NK-92 (cell line): ENCODE measurements around the gene L2HGDH.
"Not testable (repeated sequence)": the region's sequence is repeated elsewhere in the genome, so short reads cannot be mapped to it uniquely, and the experiment has no call there.

Source experiments
- DNase-seq: peaks from one replicate; lab custom pipeline; 2025; ENCODE audit not compliant: unreplicated experiment; lab: John Stamatoyannopoulos, UW

Gene L2HGDH

GRCh38 chr14:50311972-50312733 lies at the start of gene L2HGDH, which contains the start of gene DMAC2L:
TSS of gene L2HGDH (minus strand) at chr14:50312229. CDS start at chr14:50312150, 79 bp downstream.
TSS of gene DMAC2L (plus strand) at chr14:50312324. CDS start at chr14:50321488, 9,164 bp downstream.
- DNase-seq = no peak

DNA sequence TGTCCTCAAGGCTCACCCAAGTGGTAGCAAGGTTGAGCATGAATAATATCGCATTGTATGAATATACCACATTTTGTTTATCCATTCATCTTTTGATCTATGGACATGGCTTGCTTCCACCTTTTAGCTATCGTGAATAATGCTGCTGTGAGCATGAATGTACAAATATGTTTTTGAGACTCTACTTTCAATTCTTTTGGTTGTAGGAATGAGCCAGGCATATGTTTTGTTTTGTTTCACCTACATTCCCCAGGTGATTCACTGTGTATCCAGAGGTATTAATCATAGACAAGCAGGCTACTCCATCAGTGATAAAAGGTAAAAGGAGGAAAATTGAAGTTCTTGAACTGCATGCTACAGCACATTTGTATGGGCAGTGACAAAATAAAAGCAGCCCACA lies 48.8 kb upstream of the L2HGDH start:
- no peak for DNase-seq

DNA sequence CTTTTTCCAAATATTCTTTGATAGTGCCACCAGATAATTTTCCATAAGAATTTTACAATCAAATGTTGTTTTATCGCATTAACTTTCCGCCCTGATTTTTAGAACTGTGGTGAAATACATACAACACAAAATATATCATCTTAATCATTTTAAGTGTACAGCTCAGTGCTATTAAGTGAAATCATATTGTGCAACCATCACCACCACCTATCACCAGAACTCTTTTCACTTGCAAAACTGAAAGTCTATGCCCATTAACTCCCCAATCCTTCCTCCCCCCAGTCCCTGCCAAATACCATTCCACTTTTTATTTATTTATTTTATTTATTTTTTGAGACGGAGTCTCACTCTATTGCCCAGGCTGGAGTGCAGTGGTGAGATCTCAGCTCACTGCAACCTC lies 48.1 kb upstream of the L2HGDH start:
- no peak for DNase-seq

DNA sequence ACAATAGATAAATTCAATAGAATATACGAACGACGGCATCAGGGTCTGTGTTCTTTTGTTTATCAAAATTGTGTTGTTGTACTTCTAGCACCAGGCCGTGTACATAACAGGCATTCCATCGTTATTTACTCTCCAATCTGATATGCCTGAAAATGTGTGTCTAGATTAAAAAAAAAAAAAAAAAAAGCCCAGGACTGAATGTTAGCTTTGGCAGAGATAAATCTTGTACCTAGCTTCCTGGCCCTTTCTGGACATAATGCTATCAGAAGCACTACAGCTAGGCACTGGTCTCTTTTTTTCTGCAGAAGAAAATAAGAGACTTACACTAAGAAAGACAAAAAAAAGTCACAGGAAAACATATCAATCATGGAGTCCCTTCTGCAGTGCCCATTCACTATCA lies 47.6 kb upstream of the L2HGDH start:
- DNase-seq = no peak

- no peak for DNase-seq
Measured at GRCh38 chr14:50357753-50358395, 45.8 kb upstream of the L2HGDH start.

- no peak for DNase-seq
Measured at GRCh38 chr14:50357124-50357523, 45.1 kb upstream of the L2HGDH start.

- not testable (repeated sequence) for DNase-seq
Measured at GRCh38 chr14:50356283-50356682, 44.3 kb upstream of the L2HGDH start.

GRCh38 chr14:50355692-50356091 lies 43.7 kb upstream of the L2HGDH start:
- DNase-seq = no peak

DNA sequence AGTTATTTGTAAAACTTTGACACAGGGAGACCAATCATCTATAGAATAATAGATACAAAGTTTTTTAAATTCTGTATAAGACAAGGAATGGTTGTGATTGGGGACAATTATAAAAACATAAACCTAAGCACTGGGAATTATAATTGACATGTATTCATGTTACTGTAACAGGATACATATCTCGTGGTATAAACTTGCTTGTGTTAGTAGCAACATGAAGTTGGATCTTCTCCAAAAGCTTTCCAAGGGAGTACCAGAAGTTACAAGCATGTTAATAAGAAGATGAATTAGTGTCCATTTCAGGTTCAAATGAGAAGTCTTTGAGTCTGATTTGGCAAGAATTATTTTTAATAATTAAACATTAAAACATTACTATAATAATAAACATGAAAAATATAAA lies 42.5 kb upstream of the L2HGDH start:
- no peak for DNase-seq

- no peak for DNase-seq
Measured at GRCh38 chr14:50353126-50353525, 41.1 kb upstream of the L2HGDH start.

DNA sequence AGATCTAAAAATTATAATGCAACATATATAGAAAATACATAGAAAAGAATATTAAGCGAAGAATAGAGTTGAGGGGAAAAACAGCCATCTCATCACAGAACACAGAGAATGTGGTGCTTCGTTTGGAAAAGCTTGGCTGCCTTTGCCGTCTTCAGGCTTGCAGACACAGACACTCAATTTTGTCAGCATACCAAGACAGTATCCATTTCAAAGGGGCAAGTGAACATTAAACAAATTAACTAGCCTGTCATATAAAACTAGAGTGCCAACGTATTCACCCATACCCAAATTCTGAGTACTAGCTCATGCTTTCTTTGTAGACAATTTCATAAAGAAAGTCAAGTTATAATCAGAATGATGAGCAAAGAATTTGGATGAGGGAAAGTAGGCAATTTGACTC lies 40.6 kb upstream of the L2HGDH start:
- no peak for DNase-seq

DNA sequence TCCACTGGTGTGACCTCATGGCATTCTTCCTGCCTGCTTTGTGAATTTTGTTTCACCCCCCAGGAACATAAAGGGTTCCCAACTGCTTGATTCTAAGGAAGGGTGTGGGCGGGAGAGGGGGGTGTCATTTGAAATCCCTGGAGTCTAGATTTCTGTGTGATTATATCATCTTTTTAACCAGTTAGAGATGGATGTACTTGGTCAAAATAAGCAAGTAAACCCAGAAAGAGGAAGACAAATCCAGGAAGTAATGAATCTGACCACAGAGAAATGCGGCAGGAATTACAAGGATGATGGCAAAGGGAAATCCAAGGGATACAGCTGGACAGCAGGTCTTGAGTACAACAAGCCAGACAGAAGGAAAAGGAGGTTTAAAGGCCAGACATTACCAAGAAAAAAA lies 38.9 kb upstream of the L2HGDH start:
- DNase-seq = no peak

DNA sequence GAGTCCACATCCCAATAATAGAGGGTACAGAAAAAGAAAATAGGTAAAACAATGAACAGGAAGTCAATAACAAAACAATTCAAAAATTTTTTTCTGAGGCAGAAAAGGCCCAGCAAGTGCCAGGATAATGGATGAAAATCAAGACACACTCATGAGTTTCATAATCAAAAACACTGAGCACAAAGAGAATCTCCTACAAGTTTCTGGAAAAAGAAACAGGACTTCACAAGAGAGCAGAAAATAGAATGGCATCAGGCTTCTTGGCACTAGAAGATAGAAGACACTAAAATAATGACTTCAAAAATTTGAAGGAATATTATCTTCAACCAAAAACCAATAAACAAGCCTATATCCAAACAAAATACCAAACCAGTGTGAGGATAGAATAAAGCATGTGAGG lies 36.9 kb upstream of the L2HGDH start:
- no peak for DNase-seq

- DNase-seq = no peak
Measured at GRCh38 chr14:50347521-50347920, 35.5 kb upstream of the L2HGDH start.

DNA sequence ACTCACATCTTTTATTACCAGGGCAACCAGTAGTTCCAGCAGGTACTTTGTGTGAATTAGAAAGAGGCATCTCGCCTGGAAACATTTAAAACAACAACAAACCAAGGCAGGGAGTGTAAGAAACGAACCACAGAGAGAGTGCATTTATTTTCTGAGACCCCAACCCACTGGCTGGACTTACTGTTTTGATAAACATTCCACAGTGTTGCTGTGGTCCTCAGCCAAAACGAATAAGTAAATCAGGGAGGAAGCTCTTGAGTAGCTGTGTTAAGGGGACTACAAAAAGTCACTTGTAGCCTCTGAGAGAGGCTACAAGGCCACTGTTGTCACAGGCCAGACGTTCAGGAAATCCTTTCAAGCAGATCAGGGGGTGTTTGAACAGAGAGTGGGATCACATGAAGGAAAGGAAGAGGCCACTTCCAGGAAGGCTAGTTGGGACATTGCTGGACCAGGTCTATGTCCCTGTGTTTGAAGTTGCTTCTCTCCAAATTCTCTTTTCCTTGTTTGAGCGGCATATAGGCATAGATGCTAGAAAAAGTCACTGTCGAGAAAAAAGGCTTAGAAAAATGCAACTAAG lies 33.9 kb upstream of the L2HGDH start:
- DNase-seq = no peak

DNA sequence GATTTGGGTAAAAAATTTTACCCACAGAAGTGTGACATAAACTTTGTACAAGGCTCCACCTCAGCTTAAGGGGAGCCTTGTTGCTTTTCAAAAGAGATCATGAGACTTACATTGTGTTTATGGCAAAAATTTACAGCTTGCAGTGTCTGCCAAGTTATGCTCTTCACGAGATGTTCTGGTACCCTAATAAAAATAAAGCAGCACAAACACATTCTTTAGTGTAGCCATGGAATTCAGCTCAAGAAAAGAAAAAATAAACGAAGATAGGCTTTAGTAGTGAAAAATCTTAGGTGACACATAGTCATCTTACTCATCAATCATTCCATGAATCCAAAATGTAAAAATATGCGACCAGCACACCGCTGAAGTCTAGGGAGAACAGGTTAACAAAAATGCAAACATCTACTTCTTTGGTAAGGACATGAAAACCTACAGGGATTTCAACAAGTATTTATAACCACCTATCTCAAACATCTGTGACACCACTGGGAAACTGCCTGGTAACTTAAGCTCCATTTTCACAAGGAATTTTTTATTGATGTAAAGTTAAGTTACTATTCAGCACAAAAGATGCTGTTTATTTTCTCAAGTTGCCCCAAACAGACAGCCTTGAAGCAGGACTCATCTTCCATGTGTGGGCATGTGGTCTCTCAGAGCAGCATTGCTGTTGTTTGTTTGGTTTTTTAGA lies 33.0 kb upstream of the L2HGDH start:
- no peak for DNase-seq

DNA sequence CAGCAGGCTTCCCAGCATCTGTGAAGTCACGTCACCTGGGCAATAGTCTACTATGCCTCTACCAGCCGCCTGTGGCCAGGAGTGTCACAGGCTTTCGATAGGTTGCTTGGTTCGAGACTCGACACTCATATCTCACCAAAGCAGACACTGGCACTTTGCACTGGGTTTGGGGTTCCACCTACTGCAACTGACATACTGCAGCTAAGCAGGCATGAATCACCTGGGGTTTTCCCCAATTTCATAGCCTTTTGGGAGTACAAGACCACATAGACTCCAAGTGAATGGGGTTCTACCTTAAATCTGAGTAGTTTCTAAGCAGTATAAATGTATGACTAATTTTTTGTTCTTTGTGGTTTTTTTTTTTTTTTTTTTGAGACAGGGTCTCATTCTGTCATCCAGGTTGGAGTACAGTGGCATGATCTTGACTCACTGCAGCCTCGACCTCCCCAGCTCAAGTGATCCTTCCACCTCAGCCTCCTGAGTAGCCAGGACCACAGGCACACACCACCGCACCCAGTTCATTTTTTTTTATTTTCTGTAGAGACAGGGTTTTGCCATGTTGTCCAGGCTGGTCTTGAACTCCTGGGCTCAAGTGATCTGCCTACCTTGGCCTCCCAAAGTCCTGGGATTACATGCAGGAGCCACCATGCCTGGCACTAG lies 32.2 kb upstream of the L2HGDH start:
- DNase-seq = no peak

DNA sequence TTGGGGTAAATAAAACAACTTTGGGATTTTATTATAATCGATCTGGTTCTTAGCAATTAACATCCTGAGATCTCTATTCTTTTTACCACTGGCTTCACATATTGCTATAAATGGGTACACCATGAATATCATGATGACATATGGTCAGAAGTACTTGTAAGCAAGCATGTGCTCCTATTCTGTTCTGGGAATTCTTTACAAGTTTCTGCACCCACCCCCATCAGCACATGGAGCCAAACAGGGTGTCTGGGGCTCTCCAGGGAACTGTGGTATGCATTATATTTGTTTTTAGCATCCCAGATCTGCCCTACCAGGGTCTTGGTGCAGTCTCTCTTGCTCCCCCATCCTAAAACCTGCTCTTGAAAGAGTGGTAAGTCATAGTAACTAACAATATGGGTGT lies 31.4 kb upstream of the L2HGDH start:
- no peak for DNase-seq

DNA sequence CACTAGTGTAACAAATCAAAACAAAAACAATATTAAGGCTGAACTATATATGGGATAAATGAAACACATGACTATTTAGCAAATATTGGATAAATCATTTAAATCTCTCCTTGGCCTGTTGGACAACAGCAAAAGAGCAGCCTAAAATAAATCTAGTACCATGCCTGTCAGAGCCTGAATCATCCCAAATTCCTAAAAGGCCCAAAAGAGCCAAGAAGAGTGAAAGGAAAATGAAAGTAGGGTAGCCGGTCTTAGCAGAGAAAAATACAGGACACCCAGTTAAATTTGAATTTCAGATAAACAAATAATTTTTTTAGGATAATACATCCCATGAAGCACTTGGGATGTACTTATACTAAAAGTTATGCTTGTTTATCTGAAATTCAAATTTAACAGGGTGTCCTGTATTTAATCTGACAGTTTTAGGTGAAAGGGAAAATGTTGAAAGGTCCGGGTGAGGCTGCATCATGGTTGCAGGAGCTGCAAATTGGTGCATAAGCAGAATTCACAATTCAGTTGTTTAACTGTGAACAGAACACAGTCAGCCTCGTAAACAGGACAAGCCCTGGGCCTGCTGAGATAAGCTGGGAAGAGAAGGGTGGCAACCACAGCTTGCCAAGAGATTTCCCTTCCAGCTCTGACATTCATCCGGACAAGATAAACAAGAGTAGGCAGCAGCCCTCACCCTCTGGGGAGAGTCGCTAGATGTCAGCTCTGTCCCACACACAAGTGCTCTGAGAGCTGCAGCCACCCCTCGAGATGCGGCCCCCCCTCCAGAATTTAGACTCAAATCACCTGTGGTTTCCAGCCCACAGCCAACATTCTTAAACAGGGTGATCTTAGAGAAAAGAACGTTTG lies 30.4 kb upstream of the L2HGDH start:
- DNase-seq = no peak

DNA sequence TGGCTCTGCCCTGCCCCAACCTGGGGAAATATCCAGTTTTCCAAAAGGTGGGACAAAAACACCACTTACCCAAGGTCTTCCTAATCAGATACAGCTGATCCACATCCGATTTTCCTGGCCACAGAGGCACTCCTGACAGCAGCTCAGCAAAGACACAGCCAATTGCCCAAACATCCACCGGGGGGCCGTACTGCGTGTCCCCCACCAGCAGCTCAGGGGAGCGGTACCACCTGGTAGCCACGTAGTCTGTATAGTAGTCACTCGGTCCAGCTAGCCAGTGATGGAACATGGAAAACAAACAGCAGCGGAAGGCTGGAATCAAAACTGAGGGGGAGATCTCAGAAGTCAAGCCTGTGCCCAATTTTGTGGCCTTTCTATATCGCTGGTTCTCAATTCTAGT lies 28.9 kb upstream of the L2HGDH start:
- DNase-seq = no peak
